HK-2 (cell line): ENCODE results near the gene NR6A1.

Experiments
- DNase-seq: peaks from one replicate; pipeline ENCODE4 v3.0.0-alpha.2; 2018; ENCODE audit not compliant: unreplicated experiment

The NR6A1 gene

DNA sequence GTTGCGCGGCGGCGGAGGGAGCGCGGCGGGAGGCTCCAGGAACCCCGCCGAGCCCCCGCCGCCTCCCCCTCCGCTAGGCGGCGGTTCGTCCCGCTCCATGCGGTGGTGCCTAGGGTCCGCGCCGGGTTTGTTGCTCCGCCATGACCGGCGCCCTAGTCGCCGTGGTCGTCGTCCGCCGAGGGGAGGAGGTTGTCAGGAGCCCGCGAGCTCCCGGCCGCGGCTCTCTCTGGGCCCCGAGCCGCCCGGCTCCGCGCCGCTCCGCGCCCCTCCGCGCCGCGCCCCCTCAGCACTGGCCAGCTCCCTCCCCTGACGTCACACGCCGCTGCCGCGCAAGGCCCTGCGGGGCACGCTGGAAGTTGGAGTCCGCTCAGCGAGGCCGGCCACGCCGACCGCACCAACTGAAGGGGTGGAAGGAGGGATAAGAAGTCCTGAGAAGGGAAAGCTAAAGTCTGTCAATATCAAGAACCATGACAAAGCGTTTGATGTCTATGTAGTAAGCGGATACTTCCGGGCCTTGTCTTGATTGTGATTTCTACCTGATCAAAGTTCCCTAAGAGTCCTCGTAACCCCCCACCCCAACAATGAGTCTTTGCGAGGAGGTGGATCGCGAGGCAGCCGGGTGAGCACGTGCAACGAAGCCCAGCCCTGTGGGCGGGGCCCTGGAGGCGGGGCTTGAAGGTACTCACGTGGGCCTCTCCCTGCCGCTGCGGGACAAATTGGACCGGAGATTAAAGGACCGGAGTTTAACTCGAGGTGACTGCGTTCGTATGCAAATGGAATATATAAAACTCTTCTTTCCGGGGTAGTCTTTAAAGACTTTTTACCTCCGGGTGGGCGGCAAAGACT is at the start of gene NR6A1:
NR6A1 (minus strand) TSS at position 291 of the 846 bp plus-strand sequence.
- DNase-seq: peak; percentile 95

- DNase-seq: peak; percentile 64
These were observed 47.5 kb upstream of the NR6A1 start for GRCh38 chr9:124818431-124819281.

DNA sequence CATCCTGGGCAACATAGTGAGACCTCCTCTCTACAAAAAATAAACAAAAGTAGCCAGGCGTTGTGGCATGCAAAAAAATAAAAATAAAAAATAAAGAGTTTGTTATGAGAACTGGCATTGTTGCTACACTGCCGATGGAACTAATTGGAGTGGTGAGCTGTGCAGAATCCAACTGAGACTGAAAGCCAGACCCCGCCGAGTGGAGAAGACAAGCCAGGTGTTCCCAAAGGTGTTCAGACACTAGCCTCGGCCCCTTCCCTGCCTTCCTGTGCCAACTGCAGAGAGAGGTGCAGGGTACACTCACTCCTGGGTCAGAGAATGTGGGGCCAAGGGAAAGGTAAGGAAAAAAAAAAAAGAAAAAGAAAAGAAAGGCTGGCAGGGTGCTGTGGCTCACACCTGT is 44.5 kb upstream of the NR6A1 start:
- DNase-seq: no peak

GRCh38 chr9:124814164-124814535 is 43.0 kb upstream of the NR6A1 start:
- DNase-seq: no peak

DNA sequence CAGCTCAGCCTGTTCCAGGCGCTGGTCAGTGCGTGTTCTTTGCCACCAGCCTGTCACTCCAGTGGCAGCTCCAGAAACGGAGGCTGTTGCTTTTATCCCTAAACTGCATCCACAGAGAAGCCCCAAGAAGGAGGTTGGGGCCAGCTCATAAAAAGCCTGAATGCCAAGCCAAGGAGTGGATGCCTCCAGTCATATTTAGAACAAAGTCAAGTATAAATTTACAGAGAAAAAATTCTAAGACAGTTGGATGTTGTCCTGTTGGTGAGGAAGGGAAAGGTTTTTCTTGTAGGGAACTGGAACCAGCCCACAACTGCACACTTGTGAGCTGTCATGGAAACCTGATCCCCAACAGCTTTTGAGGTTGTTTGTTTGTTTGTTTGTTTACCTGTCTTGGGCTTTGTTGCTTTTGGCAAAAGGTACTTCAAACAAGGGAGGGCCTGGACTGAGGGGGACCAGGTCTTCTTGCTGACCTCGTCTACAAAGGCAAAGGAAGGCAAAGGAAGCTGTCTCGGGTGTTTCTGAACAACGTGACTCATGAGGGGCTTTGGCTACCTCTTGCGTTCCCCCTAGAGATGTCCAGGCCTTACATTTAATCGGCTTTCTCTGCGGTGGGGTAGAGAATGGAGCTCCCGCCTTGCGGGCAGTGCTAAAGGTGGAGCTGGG is 42.5 kb upstream of the NR6A1 start:
- DNase-seq: no peak

GRCh38 chr9:124813041-124813440 is 41.9 kb upstream of the NR6A1 start:
- no peak for DNase-seq

DNA sequence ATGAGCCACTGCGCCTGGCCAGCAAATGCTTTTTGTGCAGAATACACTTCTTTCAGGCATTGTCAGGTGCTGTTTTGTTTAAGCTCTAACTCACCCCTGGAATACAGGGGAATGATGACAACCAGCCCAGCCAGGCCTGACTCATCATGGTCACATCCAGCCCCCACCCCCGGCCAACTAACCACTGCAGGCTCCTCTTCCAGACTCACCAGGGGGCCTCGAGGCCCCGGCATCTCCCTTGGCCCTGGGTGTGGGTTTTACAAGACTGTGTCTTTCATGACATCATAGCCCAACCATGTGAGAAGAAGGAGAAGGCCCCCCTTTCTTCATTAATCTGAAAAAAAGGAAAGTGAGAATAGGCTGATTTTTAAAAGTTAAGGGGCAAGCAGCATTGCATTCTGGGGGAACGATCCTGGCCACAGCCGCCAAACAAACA is 41.3 kb upstream of the NR6A1 start:
- peak; percentile 97 for DNase-seq

GRCh38 chr9:124810663-124811355 is 39.7 kb upstream of the NR6A1 start:
- peak; percentile 61 for DNase-seq

- DNase-seq: no peak
These were observed 38.8 kb upstream of the NR6A1 start for GRCh38 chr9:124809741-124810500.

- no peak for DNase-seq
These were observed 38.1 kb upstream of the NR6A1 start for GRCh38 chr9:124809211-124809610.

GRCh38 chr9:124808246-124808956 is 37.3 kb upstream of the NR6A1 start:
- DNase-seq: no peak

GRCh38 chr9:124805186-124805585 is 34.1 kb upstream of the NR6A1 start:
- no peak for DNase-seq

- DNase-seq: no peak
These were observed 32.8 kb upstream of the NR6A1 start for GRCh38 chr9:124803911-124804310.

DNA sequence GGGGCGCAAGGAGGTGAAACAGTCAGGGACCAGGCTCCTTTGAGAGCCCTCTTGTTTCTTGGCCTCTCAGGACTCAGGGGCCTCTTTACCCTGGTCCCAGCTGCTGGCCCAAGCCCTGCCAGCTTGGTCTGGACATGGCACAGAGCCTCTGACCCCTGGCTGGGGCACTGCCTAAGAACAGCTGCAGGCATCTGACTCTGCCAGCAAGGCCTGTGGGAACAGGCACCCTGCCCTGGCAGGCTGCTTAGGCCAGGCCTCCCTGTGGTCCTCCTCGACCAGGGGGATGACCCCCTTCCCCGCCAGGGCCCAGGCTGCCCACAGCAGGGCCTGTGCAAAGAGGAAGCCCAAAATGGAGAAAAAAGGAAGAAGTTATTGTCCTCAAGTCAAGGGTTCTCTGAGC is 31.3 kb upstream of the NR6A1 start:
- DNase-seq: no peak

DNA sequence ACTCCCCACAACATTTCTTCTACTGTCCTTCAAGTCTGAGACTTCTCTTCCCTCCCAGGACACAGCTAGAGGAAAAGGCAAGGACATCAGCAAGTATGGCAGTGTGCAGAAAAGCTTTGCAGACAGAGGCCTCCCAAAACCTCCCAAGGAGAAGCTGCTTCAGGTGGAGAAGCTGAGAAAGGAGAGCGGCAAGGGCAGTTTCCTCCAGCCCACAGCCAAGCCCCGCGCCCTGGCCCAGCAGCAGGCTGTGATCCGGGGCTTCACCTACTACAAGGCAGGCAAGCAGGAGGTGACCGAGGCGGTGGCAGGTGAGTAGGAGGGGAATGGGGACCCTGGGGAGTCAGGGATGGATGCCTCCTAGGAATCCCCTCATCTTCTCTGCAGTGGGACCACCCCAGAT is 30.2 kb upstream of the NR6A1 start:
- DNase-seq: no peak

DNA sequence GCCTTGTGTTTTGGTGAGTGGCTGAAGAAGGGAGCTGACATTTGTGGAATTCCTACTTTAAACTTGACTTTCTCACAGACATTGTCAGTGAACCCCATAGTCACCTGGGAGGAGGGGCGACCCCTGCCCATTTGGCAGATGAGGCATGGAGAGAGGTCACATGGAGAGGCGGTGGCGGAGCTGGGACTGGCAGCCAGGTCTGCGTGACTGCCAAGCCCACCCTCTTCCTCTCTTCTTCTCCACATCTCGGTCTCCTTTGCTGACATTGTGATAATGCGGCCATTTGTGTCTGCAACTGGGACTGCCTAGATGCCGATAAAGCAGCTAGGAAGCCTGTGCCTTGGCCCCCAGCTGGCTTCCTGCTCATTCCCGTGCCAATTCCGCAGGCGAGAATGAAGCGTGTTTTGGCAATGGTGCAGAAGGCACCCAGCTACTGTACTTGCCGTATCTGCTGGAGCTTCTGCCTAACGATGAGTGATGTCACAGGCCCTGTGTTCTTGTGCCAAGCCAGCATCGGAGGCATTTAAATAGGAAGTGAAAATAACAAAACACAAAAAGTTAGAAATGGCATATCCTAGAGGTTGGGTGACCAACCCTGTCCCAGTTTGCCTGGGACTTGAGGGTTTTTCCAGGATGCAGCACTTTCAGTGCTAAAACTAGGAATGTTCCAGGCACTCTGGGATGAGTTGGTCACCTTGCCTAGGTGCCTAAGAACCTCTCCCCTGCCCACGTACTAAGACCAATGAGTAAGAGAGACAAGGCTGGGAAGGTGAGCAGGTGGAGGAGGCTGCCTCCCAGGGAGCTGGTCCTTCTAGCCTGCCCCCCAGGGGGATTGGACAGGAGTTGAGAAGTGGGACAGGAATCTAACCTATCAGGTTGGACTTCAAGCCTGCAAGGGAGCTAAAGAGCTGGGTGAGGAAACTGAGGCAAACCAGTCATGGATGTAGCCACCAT is 29.5 kb upstream of the NR6A1 start:
- no peak for DNase-seq

DNA sequence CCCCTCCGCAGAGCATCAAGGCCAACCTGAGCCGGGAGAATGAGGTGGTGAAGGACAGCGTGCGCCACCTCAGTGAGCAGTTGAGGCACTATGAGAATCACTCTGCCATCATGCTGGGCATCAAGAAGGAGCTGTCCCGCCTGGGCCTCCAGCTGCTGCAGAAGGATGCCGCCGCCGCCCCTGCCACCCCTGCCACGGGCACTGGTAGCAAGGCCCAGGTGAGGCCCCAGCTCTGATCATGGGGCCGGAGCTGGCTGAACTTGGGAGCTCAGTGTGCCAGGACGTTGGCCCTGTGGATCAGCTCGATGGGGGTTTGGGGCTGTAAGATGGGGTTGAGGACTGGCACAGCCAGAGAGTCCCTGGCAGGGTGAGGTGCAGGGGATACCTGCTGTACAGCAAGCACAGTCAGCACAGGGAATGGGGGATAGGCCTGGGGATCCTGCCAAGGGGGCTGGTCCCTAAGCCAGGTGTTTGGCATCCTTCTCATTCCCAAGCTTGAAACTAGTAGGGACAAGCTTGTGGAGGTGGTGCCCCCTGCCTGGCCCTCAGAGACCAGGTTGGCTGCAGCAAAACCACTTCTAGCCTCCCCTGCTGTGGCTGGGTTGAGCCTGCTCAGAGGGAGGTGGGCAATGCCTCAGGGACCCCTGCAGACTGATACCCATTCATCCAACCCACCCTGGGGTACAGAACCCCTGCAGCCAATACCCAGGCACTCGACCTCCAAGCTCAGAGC is 28.3 kb upstream of the NR6A1 start:
- DNase-seq: no peak

GRCh38 chr9:124797343-124798103 is 26.4 kb upstream of the NR6A1 start:
- DNase-seq: no peak
